CD14-positive monocyte (primary cell): Measurements from ENCODE around the gene FBXO2. TPM values are rescaled to one million over a fixed set of nuclear protein-coding genes. Genes with fewer than 3 reads are reported as not detected.
A peak's percentile ranks its signal among the peaks of the same experiment; 100 is the strongest.

Experiments
- DNase-seq, 3 donors: peaks; one replicate each; pipeline ENCODE4 v3.0.0-alpha.2; 2011 to 2022
- H2AFZ ChIP-seq: 2 replicates; pipeline ENCODE4 v1.6.0; 2012; ENCODE audit warnings: mild to moderate bottlenecking, low read depth, low read length, inconsistent platforms; ENCODE audit not compliant: insufficient read depth, poor library complexity, severe bottlenecking
- H3K27ac ChIP-seq, 2 donors: 1 replicate in 1 of 2; 2 replicates in 1 of 2; pipeline ENCODE4 v1.5.1; 2012 to 2013; ENCODE audit warnings: low read length in 2 of 2, control low read depth in 1 of 2, inconsistent platforms in 1 of 2, low read depth in 1 of 2, mild to moderate bottlenecking in 1 of 2
- H3K27me3 ChIP-seq, 2 donors: one replicate each; pipeline versions ENCODE4 v1.6.0 to v1.6.1; 2011 to 2013; ENCODE audit warnings: low read length in 2 of 2; ENCODE audit not compliant: control insufficient read depth in 2 of 2, insufficient read depth in 2 of 2
- H3K36me3 ChIP-seq, 2 donors: replicated peaks in 1 of 2; 1 replicate in 1 of 2; 2 replicates in 1 of 2; pipeline versions ENCODE4 v1.5.1 to v1.6.1; 2012 to 2013; ENCODE audit warnings: low read length in 2 of 2, control low read depth in 1 of 2, inconsistent platforms in 1 of 2, mild to moderate bottlenecking in 1 of 2; ENCODE audit not compliant: insufficient read depth in 2 of 2, control insufficient read depth in 1 of 2
- H3K4me1 ChIP-seq, 2 donors: 1 replicate in 1 of 2; 2 replicates in 1 of 2; pipeline versions ENCODE4 v1.5.1 to v1.6.1; 2012 to 2013; ENCODE audit warnings: low read length in 2 of 2, control low read depth in 1 of 2, inconsistent platforms in 1 of 2, mild to moderate bottlenecking in 1 of 2, moderate library complexity in 1 of 2; ENCODE audit not compliant: insufficient read depth in 2 of 2, control insufficient read depth in 1 of 2
- H3K4me2 ChIP-seq: replicated peaks from 2 replicates; pipeline ENCODE3; 2012; ENCODE audit warnings: low read length, moderate library complexity, mild to moderate bottlenecking; ENCODE audit not compliant: poor library complexity, severe bottlenecking; ENCODE audit errors: extremely low read depth
- H3K4me3 ChIP-seq, 3 experiments: fragments of 200-600 bp in 1 of 3; sonication (generic) in 1 of 3; replicated peaks in 1 of 3; 1 replicate in 2 of 3; 2 replicates in 1 of 3; pipeline ENCODE4 v1.5.1; 2011 to 2013; ENCODE audit warnings: low read length in 3 of 3, mild to moderate bottlenecking in 3 of 3, control low read depth in 2 of 3, low read depth in 2 of 3, inconsistent platforms in 1 of 3, moderate library complexity in 1 of 3
- H3K79me2 ChIP-seq: 2 replicates; pipeline ENCODE4 v1.6.0; 2012; ENCODE audit warnings: mild to moderate bottlenecking, control low read depth, inconsistent platforms, low read length, moderate library complexity; ENCODE audit not compliant: insufficient read depth
- H3K9ac ChIP-seq: 2 replicates; pipeline ENCODE4 v1.6.0; 2017; ENCODE audit warnings: low read length, mild to moderate bottlenecking; ENCODE audit not compliant: insufficient read depth, poor library complexity, severe bottlenecking
- H3K9me3 ChIP-seq, 2 donors: replicated peaks in 1 of 2; 1 replicate in 1 of 2; 2 replicates in 1 of 2; pipeline versions ENCODE4 v1.5.1 to v1.6.1; 2012 to 2013; ENCODE audit warnings: low read length in 2 of 2, control low read depth in 1 of 2; ENCODE audit not compliant: control insufficient read depth in 1 of 2, insufficient read depth in 1 of 2
- H4K20me1 ChIP-seq: 2 replicates; pipeline ENCODE4 v1.6.0; 2012; ENCODE audit warnings: mild to moderate bottlenecking, low read length, control low read depth, moderate library complexity; ENCODE audit not compliant: insufficient read depth
- H3K27ac Mint-ChIP-seq, 7 donors: one replicate each; pipeline ENCODE4 v1.8.0; 2020; ENCODE audit warnings: mild to moderate bottlenecking in 7 of 7, mixed read lengths in 7 of 7, moderate library complexity in 6 of 7, inconsistent platforms in 2 of 7
- H3K27me3 Mint-ChIP-seq, 3 donors: one replicate each; pipeline ENCODE4 v1.8.0; 2021 to 2022; ENCODE audit warnings: low read depth in 3 of 3, mild to moderate bottlenecking in 3 of 3, mixed read lengths in 3 of 3, moderate library complexity in 3 of 3, inconsistent platforms in 1 of 3
- H3K36me3 Mint-ChIP-seq, 2 donors: one replicate each; pipeline ENCODE4 v1.8.0; 2020; ENCODE audit warnings: mixed read lengths in 2 of 2, inconsistent platforms in 1 of 2, mild to moderate bottlenecking in 1 of 2
- H3K4me1 Mint-ChIP-seq: one replicate; pipeline ENCODE4 v1.8.0; 2020; ENCODE audit warnings: mild to moderate bottlenecking, mixed read lengths
- H3K4me3 Mint-ChIP-seq, 2 donors: one replicate each; pipeline ENCODE4 v1.8.0; 2020; ENCODE audit warnings: mild to moderate bottlenecking in 2 of 2, mixed read lengths in 2 of 2, moderate library complexity in 1 of 2
- H3K9me3 Mint-ChIP-seq, 7 donors: one replicate each; pipeline ENCODE4 v1.8.0; 2020 to 2022; ENCODE audit warnings: mixed read lengths in 7 of 7, mild to moderate bottlenecking in 6 of 7, moderate library complexity in 6 of 7, inconsistent platforms in 2 of 7
- CTCF ChIP-seq: fragments of 200-600 bp; IDR thresholded peaks from one replicate; pipeline ENCODE4 v1.8.0; 2022; ENCODE audit warnings: antibody characterized with exemption, mild to moderate bottlenecking
- WGBS: methylation state at CpG from one replicate; pipeline ENCODE4 v1.1.5; 2013; ENCODE audit warnings: missing lambda C conversion rate; ENCODE audit not compliant: insufficient coverage; 5-methylcytosine and 5-hydroxymethylcytosine counted together
- intact Hi-C, 2 donors: fragments of 100-400 bp; cut with micrococcal nuclease; formaldehyde crosslinking; loops; one replicate each; pipeline versions ENCODE4 v1.15.0 to v1.15.1; 2023
- polyA plus RNA-seq, 3 donors: library from polyadenylated mRNA; depleted of rRNA in 1 of 3; unstranded in 2 of 3; stranded (reverse) in 1 of 3; fragments of 300-500 nt in 2 of 3; fragments of >200 nt in 1 of 3; fragmentation: Illumina TruSeq in 2 of 3; gene quantifications; 1 replicate in 2 of 3; 2 replicates in 1 of 3; pipeline ENCODE4 v1.2.3, GENCODE V29; 2012 to 2021

The FBXO2 gene
- polyA plus RNA-seq, 3 donors = 0.08 TPM; not detected in 2

GRCh38 chr1:11648039-11648438 lies 6.2 kb downstream of the FBXO2 start:
- intact Hi-C loops = loop anchor here in 1 of 2 donors (10.0 kb wide), 1 partner anchor 613 kb away; no protein-coding TSS in a partner anchor
- Histone ChIP-seq H3K27me3 (peaks cover 5 to 40% of the 10 kb centered on the region in 2 donors), H2AFZ (no peak overlapping the region), H3K4me3 (no peak overlapping the region), H3K4me2 (no peak overlapping the region), H3K9ac (no peak overlapping the region), H3K27ac (no peak overlapping the region), H4K20me1 (no peaks in the 10 kb centered on the region), H3K4me1 (peaks cover 5 to 17% of the 10 kb centered on the region in 2 donors), H3K79me2 (no peaks in the 10 kb centered on the region), H3K36me3 (no peaks in the 10 kb centered on the region), H3K9me3 (no peaks in the 10 kb centered on the region)
- H3K4me3 Mint-ChIP-seq = peak overlapping the region in 1 of 2 donors; percentile 70
- peaks cover 0 to 5% (median 1%) of the 10 kb centered on the region in 7 donors for H3K9me3 Mint-ChIP-seq
- H3K4me1 Mint-ChIP-seq = peaks cover 19% of the 10 kb centered on the region
- H3K27ac Mint-ChIP-seq = no peak overlapping the region
- no peak for DNase-seq
- H3K27me3 Mint-ChIP-seq = peaks cover 46 to 55% (median 47%) of the 10 kb centered on the region in 3 donors
- no peak for TF ChIP-seq CTCF
- WGBS = 100% methylated on average over 3 of the region's 6 CpGs
- H3K36me3 Mint-ChIP-seq = peaks cover 4 to 9% of the 10 kb centered on the region in 2 donors

GRCh38 chr1:11647333-11647732 lies 6.9 kb downstream of the FBXO2 start:
- Histone ChIP-seq H4K20me1 (no peaks in the 10 kb centered on the region), H3K4me1 (peaks cover 5 to 17% of the 10 kb centered on the region in 2 donors), H3K27me3 (peaks cover 5 to 34% of the 10 kb centered on the region in 2 donors), H3K9me3 (no peaks in the 10 kb centered on the region), H3K4me3 (no peak overlapping the region), H3K9ac (no peak overlapping the region), H3K27ac (no peak overlapping the region), H2AFZ (no peak overlapping the region), H3K79me2 (no peaks in the 10 kb centered on the region), H3K36me3 (no peaks in the 10 kb centered on the region), H3K4me2 (no peak overlapping the region)
- Mint-ChIP-seq H3K9me3 (peaks cover 0 to 5% (median 2%) of the 10 kb centered on the region in 7 donors), H3K4me1 (peaks cover 20% of the 10 kb centered on the region), H3K4me3 (no peak overlapping the region), H3K36me3 (peaks cover 4 to 9% of the 10 kb centered on the region in 2 donors), H3K27me3 (peaks cover 44 to 49% (median 48%) of the 10 kb centered on the region in 3 donors), H3K27ac (no peak overlapping the region)
- intact Hi-C loops = loop anchor here in 1 of 2 donors (10.0 kb wide), 1 partner anchor 613 kb away; no protein-coding TSS in a partner anchor
- DNase-seq = no peak
- 81% methylated on average over 3 of the region's 7 CpGs for WGBS
- TF ChIP-seq CTCF = no peak
